H1 (cell line): ENCODE measurements around the gene DHRS1. TPM values are rescaled to one million over a fixed set of nuclear protein-coding genes. Genes with fewer than 3 reads are reported as not detected.

Experiments used
- CTCF ChIP-seq, 3 experiments: IDR thresholded peaks; 1 replicate in 2 of 3; 2 replicates in 1 of 3; pipeline versions ENCODE4 v1.5.1 to v1.6.1; 2011; ENCODE audit warnings: low read length in 3 of 3, mild to moderate bottlenecking in 3 of 3, inconsistent platforms in 2 of 3, low read depth in 1 of 3, moderate library complexity in 1 of 3; ENCODE audit not compliant: insufficient read depth in 1 of 3; ENCODE audit errors: control extremely low read depth in 1 of 3
- EGR1 ChIP-seq: IDR thresholded peaks from 2 replicates; pipeline ENCODE4 v1.6.1; 2011; ENCODE audit warnings: low read depth, low read length, borderline replicate concordance
- GTF2F1 ChIP-seq: IDR thresholded peaks from 2 replicates; pipeline ENCODE4 v1.6.1; 2012; ENCODE audit warnings: low read depth, low read length, improper control_type of control experiment, borderline replicate concordance
- NANOG ChIP-seq: IDR thresholded peaks from 2 replicates; pipeline ENCODE4 v1.6.1; 2011; ENCODE audit warnings: low read length, low read depth, mild to moderate bottlenecking, inconsistent platforms; ENCODE audit not compliant: insufficient read depth, poor library complexity, severe bottlenecking
- POU5F1 ChIP-seq: IDR thresholded peaks from 2 replicates; pipeline ENCODE4 v1.6.1; 2011; ENCODE audit warnings: low read depth, mild to moderate bottlenecking, low read length, moderate library complexity
- SIRT6 ChIP-seq: IDR thresholded peaks from one replicate; pipeline ENCODE4 v1.7.1; 2012; ENCODE audit warnings: low read length, inconsistent platforms
- polyA plus RNA-seq, 7 experiments: library from polyadenylated mRNA; depleted of rRNA in 3 of 7; stranded (reverse) in 5 of 7; unstranded in 2 of 7; fragments of >200 nt in 5 of 7; fragments of 200-250 nt in 2 of 7; gene quantifications; 1 replicate in 5 of 7; 2 replicates in 1 of 7; 4 replicates in 1 of 7; pipeline versions ENCODE4 v1.2.1 to v1.2.3, GENCODE V29; 2011 to 2013; ENCODE audit warnings: missing spikeins in 2 of 7, mixed read lengths in 2 of 7
- total RNA-seq: library from RNA; stranded (reverse); fragmentation: NEBNext Ultra II Directional; extraction: Animal tissue kit (Norgen Biotek cat#: 25700); gene quantifications from 2 replicates; pipeline ENCODE4 v1.2.1, GENCODE V29; 2021

DHRS1 gene
- total and polyA plus RNA-seq, 2 of the 8 experiments (the other 6 are each of a cell fraction or from before 2014, with no cell fraction given) = 8.8 to 31.7 TPM

GRCh38 chr14:24316597-24316950 lies 17.0 kb upstream of the DHRS1 start (continued):
- TF ChIP-seq EGR1 = no peak
- no peak for TF ChIP-seq NANOG
- no peak for TF ChIP-seq GTF2F1
- TF ChIP-seq POU5F1 = no peak
- no peak for TF ChIP-seq CTCF (IDR thresholded peaks at IDR 0.05; ENCODE audit: control extremely low read depth in 1 of 3, insufficient read depth in 1 of 3, low read depth in 1 of 3, low read length in 3 of 3)
- TF ChIP-seq SIRT6 = no peak
